Mesendoderm (in vitro differentiated cells): Measurements from ENCODE around the gene IL1RAPL2.

Source experiments
- DNase-seq: peaks from one replicate; pipeline ENCODE4 v3.0.0; 2013
- H2AK5ac ChIP-seq: 2 replicates; pipeline ENCODE4 v1.6.1; 2013; ENCODE audit warnings: low read length, inconsistent platforms
- H2BK120ac ChIP-seq: 2 replicates; pipeline ENCODE4 v1.6.1; 2013; ENCODE audit warnings: low read depth, mild to moderate bottlenecking, low read length, moderate library complexity, mixed read lengths
- H2BK15ac ChIP-seq: replicated peaks from 2 replicates; pipeline ENCODE4 v1.6.1; 2013; ENCODE audit warnings: low read depth, mild to moderate bottlenecking, moderate library complexity
- H2BK5ac ChIP-seq: 2 replicates; pipeline ENCODE4 v1.6.1; 2013; ENCODE audit warnings: low read length, inconsistent platforms
- H3K18ac ChIP-seq: 2 replicates; pipeline ENCODE4 v1.6.1; 2013; ENCODE audit warnings: mild to moderate bottlenecking, low read length, mixed read lengths
- H3K23ac ChIP-seq: one replicate; pipeline ENCODE4 v1.6.1; 2013; ENCODE audit warnings: low read length
- H3K27ac ChIP-seq: 2 replicates; pipeline ENCODE4 v1.5.1; 2013; ENCODE audit warnings: low read depth, mild to moderate bottlenecking, inconsistent platforms, low read length, moderate library complexity
- H3K27me3 ChIP-seq: 2 replicates; pipeline ENCODE4 v1.6.1; 2013; ENCODE audit warnings: low read length, control low read depth, mild to moderate bottlenecking, inconsistent platforms; ENCODE audit not compliant: insufficient read depth, poor library complexity
- H3K36me3 ChIP-seq: 2 replicates; pipeline ENCODE4 v1.6.1; 2013; ENCODE audit warnings: low read length, inconsistent platforms; ENCODE audit not compliant: control insufficient read depth, insufficient read depth
- H3K4ac ChIP-seq: one replicate; pipeline ENCODE4 v1.6.1; 2013; ENCODE audit warnings: low read depth, mild to moderate bottlenecking, low read length, moderate library complexity
- H3K4me1 ChIP-seq: 2 replicates; pipeline ENCODE4 v1.6.1; 2013; ENCODE audit warnings: low read depth, low read length, inconsistent platforms; ENCODE audit not compliant: control insufficient read depth
- H3K4me2 ChIP-seq: 2 replicates; pipeline ENCODE4 v1.6.1; 2013; ENCODE audit warnings: low read length
- H3K4me3 ChIP-seq: 2 replicates; pipeline ENCODE4 v1.5.1; 2013; ENCODE audit warnings: mild to moderate bottlenecking, low read length
- H3K56ac ChIP-seq: one replicate; pipeline ENCODE4 v1.6.1; 2013; ENCODE audit warnings: low read length
- H3K79me1 ChIP-seq: 2 replicates; pipeline ENCODE4 v1.6.1; 2013; ENCODE audit warnings: low read length, inconsistent platforms
- H3K79me2 ChIP-seq: 2 replicates; pipeline ENCODE4 v1.6.1; 2013; ENCODE audit warnings: mild to moderate bottlenecking, low read length; ENCODE audit not compliant: control insufficient read depth, insufficient read depth
- H3K9ac ChIP-seq: 2 replicates; pipeline ENCODE4 v1.6.1; 2013; ENCODE audit warnings: low read length, inconsistent platforms
- H4K5ac ChIP-seq: one replicate; pipeline ENCODE4 v1.6.1; 2013; ENCODE audit warnings: low read length
- H4K8ac ChIP-seq: one replicate; pipeline ENCODE4 v1.6.1; 2013; ENCODE audit warnings: low read depth, mild to moderate bottlenecking, control low read depth, low read length, moderate library complexity
- WGBS: extraction: QIAGEN DNeasy Blood & Tissue Kit; methylation state at CpG from one replicate; pipeline ENCODE4 v1.1.7; 2013; ENCODE audit warnings: low lambda C conversion rate, missing lambda C conversion rate; ENCODE audit not compliant: insufficient coverage; ENCODE audit errors: extremely low coverage; 5-methylcytosine and 5-hydroxymethylcytosine counted together

Gene IL1RAPL2

DNA sequence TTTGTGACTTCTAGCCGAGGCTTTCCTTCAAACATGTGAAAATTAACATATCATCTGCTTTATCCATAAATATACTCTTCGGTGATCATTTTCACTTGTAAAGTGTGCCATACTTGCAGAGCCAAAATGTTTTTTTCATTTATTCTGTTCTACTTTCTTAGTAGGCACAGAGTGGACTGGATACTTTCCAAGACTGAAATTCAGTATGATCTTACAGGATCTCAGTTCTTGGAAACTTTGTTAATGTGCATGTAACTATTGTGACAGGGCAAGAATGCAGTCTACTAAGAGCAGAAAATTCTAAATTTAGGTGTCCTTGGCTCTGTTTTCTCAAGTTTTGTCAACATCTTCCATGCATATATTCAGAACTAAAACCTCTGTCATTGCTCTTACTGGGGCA is 369.6 kb downstream of the IL1RAPL2 start:
- no peaks in the 10 kb centered on the region for H3K79me2 ChIP-seq
- H3K23ac ChIP-seq: no peak overlapping the region

DNA sequence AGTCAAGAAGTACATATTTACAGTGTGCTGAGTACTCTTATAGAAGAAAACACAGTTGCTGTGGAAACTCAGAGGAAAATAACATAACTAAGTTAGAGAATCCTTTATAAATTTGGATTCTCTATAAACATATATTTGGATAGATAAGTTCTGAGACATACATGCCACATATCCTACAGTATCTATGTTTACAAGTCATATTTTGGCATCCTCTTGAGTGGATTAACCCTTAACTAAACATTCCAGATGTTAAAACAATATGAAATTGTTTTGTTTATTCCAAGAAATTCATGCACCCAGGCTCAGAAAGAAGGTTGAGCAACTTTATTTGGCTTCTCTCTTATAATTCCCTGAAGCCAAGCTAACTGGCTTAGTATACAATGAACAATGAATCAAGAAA is 387.3 kb downstream of the IL1RAPL2 start:
- DNase-seq: no peak
- H3K56ac ChIP-seq: no peak overlapping the region
- H2BK15ac ChIP-seq: no peak overlapping the region
- H3K9ac ChIP-seq: no peak overlapping the region
- H3K4me2 ChIP-seq: no peak overlapping the region
- no peak overlapping the region for H3K27ac ChIP-seq
- no peaks in the 10 kb centered on the region for H3K4me1 ChIP-seq
- no peak overlapping the region for H3K4ac ChIP-seq
- no peak overlapping the region for H3K4me3 ChIP-seq
- no peak overlapping the region for H3K18ac ChIP-seq
- no peaks in the 10 kb centered on the region for H3K79me2 ChIP-seq
- no peak overlapping the region for H3K23ac ChIP-seq
- no peak overlapping the region for H2BK5ac ChIP-seq
- no peak overlapping the region for H4K8ac ChIP-seq
- no peaks in the 10 kb centered on the region for H3K27me3 ChIP-seq
- H2AK5ac ChIP-seq: no peak overlapping the region
- H4K5ac ChIP-seq: no peak overlapping the region
- no peaks in the 10 kb centered on the region for H3K79me1 ChIP-seq
- H2BK120ac ChIP-seq: no peak overlapping the region
- no peaks in the 10 kb centered on the region for H3K36me3 ChIP-seq

More for the DNA sequence above, 369.6 kb downstream of the IL1RAPL2 start:
- no peaks in the 10 kb centered on the region for H3K36me3 ChIP-seq
- no peak overlapping the region for H3K9ac ChIP-seq
- no peak overlapping the region for H2BK15ac ChIP-seq
- no peak overlapping the region for H4K8ac ChIP-seq
- H2BK5ac ChIP-seq: no peak overlapping the region
- H4K5ac ChIP-seq: no peak overlapping the region
- no peak overlapping the region for H2BK120ac ChIP-seq
- no peak overlapping the region for H3K4me2 ChIP-seq
- no peak overlapping the region for H3K56ac ChIP-seq
- no peaks in the 10 kb centered on the region for H3K4me1 ChIP-seq
- H3K27me3 ChIP-seq: no peaks in the 10 kb centered on the region
- no peak for DNase-seq
- H3K18ac ChIP-seq: no peak overlapping the region
- no CpG with 5 or more reads among the region's 2 CpGs for WGBS
- H2AK5ac ChIP-seq: no peak overlapping the region
- no peak overlapping the region for H3K27ac ChIP-seq
- no peaks in the 10 kb centered on the region for H3K79me1 ChIP-seq
- H3K4me3 ChIP-seq: no peak overlapping the region
- H3K4ac ChIP-seq: no peak overlapping the region

DNA sequence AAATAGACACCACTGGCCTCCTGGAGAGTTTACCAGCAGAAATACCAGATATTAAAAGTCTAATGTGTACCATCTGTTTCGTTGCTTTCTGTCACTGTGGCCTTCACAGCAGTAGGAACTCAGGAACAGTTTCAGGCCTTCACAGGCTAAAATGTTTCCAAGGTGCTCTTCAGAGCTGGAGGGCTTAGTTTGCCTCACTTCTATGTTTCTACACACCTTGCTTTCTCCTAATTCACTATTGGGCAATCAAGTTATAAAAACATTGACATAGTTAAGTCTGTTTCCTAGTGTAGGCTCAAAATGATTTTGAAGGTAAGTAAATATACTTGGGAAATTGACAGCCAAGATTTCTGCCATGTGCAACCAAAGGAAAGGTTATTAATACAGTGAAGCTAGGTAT is 395.9 kb downstream of the IL1RAPL2 start:
- WGBS: no CpG with 5 or more reads among the region's 1 CpG
- no peak overlapping the region for H3K4me3 ChIP-seq

DNA sequence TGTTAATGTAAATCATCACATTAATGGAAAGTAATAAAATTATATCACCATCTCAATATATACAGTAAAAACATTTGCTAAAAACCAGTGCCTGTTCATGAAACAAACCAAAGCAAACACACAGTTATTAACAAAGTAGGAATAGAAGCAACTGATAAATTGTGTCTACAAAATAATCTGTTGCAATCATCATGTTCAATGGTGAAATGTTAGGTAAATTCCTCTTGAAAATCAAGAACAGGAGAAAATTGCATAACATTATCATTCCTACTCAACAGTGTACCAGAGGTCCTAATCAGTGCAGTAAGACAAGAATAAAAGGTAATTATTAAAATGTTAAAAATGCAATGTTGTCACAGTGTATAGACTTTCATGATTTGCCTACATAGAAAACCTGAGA is 402.2 kb downstream of the IL1RAPL2 start:
- Histone ChIP-seq H3K4me2 (no peak overlapping the region), H3K18ac (no peak overlapping the region), H3K56ac (no peak overlapping the region), H3K4me3 (no peak overlapping the region), H3K23ac (no peak overlapping the region), H3K4me1 (no peaks in the 10 kb centered on the region), H2BK120ac (no peak overlapping the region), H3K36me3 (no peaks in the 10 kb centered on the region), H3K27me3 (no peaks in the 10 kb centered on the region), H3K9ac (no peak overlapping the region), H4K8ac (no peak overlapping the region), H2BK15ac (no peak overlapping the region), H4K5ac (no peak overlapping the region), H3K27ac (no peak overlapping the region), H2BK5ac (no peak overlapping the region), H3K79me2 (no peaks in the 10 kb centered on the region), H2AK5ac (no peak overlapping the region), H3K79me1 (no peaks in the 10 kb centered on the region), H3K4ac (no peak overlapping the region)
- DNase-seq: no peak

More for the DNA sequence above, 395.9 kb downstream of the IL1RAPL2 start:
- Histone ChIP-seq H3K4me2 (no peak overlapping the region), H3K27me3 (no peaks in the 10 kb centered on the region), H3K18ac (no peak overlapping the region), H3K4ac (no peak overlapping the region), H2BK5ac (no peak overlapping the region), H4K8ac (no peak overlapping the region), H3K56ac (no peak overlapping the region), H2BK15ac (no peak overlapping the region), H3K36me3 (no peaks in the 10 kb centered on the region), H3K79me1 (no peaks in the 10 kb centered on the region), H3K79me2 (no peaks in the 10 kb centered on the region), H4K5ac (no peak overlapping the region), H3K9ac (no peak overlapping the region), H3K23ac (no peak overlapping the region), H3K27ac (no peak overlapping the region), H2AK5ac (no peak overlapping the region), H3K4me1 (no peaks in the 10 kb centered on the region), H2BK120ac (no peak overlapping the region)
- no peak for DNase-seq

GRCh38 chrX:104972737-104973136 is 406.7 kb downstream of the IL1RAPL2 start:
- no peaks in the 10 kb centered on the region for H3K79me1 ChIP-seq
- H3K9ac ChIP-seq: no peak overlapping the region
- no peak overlapping the region for H2AK5ac ChIP-seq
- no peak overlapping the region for H3K4me2 ChIP-seq
- no peak overlapping the region for H4K5ac ChIP-seq
- no peak overlapping the region for H4K8ac ChIP-seq
- no peak for DNase-seq
- no peak overlapping the region for H3K27ac ChIP-seq
- no peak overlapping the region for H2BK15ac ChIP-seq
- H3K56ac ChIP-seq: no peak overlapping the region
- H3K4me3 ChIP-seq: no peak overlapping the region
- H3K36me3 ChIP-seq: no peaks in the 10 kb centered on the region
- no peak overlapping the region for H3K23ac ChIP-seq
- WGBS: no CpG with 5 or more reads among the region's 1 CpG
- no peaks in the 10 kb centered on the region for H3K27me3 ChIP-seq
- no peak overlapping the region for H2BK5ac ChIP-seq
- no peak overlapping the region for H2BK120ac ChIP-seq
- no peak overlapping the region for H3K18ac ChIP-seq
- H3K4ac ChIP-seq: no peak overlapping the region
- H3K4me1 ChIP-seq: no peaks in the 10 kb centered on the region
- no peaks in the 10 kb centered on the region for H3K79me2 ChIP-seq

DNA sequence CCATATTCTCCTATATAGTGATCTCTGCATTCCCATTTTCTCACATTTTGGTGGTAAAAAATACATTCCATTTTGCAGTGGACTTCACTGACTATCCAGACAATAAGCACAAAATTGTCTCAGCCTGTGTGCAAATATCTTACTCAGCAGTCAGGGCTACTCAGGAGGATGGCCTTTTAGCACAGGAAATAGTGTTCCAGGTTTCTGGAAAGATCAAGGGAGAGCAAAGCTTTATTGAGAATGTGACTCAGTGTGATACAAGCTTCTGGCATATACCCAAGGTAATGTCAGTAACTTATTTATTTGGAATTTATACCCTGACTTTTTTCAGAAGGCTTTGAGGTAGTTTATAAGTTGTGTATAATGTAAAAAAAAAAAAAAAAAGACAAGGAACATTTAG is 421.1 kb downstream of the IL1RAPL2 start:
- H3K56ac ChIP-seq: no peak overlapping the region
- H2AK5ac ChIP-seq: no peak overlapping the region
- no peak overlapping the region for H2BK15ac ChIP-seq
- no peak overlapping the region for H3K27ac ChIP-seq
- H3K79me1 ChIP-seq: no peaks in the 10 kb centered on the region
- H3K4ac ChIP-seq: no peak overlapping the region
- no peak overlapping the region for H3K4me2 ChIP-seq
- no peak overlapping the region for H2BK120ac ChIP-seq
- no peak overlapping the region for H3K4me3 ChIP-seq
- no peak overlapping the region for H4K8ac ChIP-seq
- no peaks in the 10 kb centered on the region for H3K79me2 ChIP-seq
- H3K36me3 ChIP-seq: no peaks in the 10 kb centered on the region
- no peak overlapping the region for H3K18ac ChIP-seq
- no peak overlapping the region for H3K23ac ChIP-seq
- DNase-seq: no peak
- H3K9ac ChIP-seq: no peak overlapping the region
- H2BK5ac ChIP-seq: no peak overlapping the region
- H3K4me1 ChIP-seq: no peaks in the 10 kb centered on the region
- no peaks in the 10 kb centered on the region for H3K27me3 ChIP-seq
- no peak overlapping the region for H4K5ac ChIP-seq
